NCI-H446 (cell line): Measurements from ENCODE around the gene RNF44.

Experiments used
- DNase-seq, 2 experiments: peaks; one replicate each; lab custom pipeline; 2025; lab: John Stamatoyannopoulos, UW

RNF44 gene

DNA sequence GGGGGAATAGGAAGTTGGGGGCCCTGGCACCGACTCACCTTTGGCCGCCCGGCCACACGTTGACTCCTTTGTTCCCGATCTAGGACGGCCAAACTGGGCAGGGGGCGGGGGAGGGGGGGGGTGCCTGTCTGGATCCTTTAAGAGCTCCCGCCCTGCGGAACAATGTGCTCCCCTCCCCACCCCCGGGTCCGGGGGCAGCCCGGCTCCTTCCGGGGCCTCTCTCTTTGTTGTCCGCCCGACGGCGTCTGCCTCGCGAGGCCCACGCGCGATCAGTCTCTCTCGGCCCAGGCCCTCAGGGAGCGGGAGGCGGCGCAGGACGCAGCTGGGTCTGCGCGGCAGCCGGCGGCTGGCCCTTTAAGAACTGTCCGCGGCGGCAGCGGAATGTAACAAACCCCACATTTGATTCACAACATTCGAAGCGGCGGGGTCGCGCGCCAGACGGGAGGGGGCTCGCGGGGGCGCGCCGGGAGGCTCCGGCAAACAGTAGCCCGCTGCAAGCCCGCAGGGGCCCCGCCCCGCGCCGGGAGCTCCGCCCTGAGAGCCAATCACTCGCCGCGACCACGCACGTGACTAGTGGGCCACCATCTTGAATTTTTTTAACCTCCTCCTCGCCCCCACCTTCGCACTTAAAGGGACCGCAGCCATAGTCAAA, at the start of gene RNF44:
Gene RNF44, minus strand, starts transcription at position 501 of the 652 bp plus-strand sequence. CDS start 4,930 bp downstream, outside the sequence.
- peak; percentile 90 to 98 for DNase-seq

DNA sequence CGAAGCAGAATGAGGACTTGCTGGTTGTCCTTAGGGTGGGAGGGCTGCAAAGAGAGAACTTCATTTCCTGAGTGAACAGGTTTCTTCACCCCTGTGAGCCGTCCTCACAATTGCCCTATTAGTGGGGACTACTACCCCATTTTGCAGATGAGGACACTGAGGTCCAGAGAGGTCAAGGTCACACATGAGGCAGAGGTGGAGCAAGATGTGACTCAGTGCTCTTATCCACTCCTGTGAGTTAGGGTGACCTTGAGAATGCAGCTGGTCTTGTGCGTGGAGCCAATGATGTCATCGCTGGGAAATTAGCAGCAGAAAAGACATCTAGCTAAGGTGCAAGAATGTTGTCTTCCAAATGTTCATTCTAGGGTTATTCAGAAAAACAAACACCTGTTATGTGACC, 45.9 kb upstream of the RNF44 start:
- no peak for DNase-seq

DNA sequence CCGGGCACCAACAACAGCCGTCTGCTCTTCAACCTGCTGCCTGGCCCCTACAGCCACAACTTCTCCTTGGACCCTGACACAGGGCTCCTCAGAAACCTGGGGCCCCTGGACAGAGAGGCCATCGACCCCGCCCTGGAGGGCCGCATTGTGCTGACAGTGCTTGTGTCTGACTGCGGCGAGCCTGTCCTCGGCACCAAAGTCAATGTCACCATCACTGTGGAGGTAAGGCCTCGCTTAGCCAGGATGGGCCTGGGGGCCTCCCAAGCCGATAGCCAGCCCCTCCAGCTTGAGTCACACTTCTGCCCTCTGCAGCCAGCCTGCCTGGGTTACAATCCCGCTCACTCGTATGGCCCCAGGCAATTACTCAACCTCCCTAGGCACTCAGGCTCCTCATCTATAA, 44.2 kb upstream of the RNF44 start:
- DNase-seq = no peak

DNA sequence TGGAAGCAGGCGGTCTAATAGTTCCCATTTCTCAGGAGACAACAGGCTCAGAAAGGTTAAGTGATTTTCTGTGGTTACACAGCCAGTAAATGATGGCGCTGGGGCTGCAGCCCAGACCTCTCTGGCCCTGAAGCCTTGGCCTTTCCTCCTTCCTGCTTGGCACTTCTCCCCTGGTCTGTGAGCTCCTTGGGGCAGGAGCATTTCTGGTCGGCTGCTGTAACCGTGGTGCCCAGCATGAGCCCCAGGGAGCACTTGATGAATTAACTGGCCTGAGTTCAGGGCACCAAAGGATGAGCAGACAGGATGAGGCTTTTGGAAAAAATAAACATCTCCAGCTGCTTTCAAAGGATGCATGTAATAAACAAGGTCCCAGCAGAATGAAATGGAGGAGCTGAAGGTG, 42.1 kb upstream of the RNF44 start:
- no peak for DNase-seq

DNA sequence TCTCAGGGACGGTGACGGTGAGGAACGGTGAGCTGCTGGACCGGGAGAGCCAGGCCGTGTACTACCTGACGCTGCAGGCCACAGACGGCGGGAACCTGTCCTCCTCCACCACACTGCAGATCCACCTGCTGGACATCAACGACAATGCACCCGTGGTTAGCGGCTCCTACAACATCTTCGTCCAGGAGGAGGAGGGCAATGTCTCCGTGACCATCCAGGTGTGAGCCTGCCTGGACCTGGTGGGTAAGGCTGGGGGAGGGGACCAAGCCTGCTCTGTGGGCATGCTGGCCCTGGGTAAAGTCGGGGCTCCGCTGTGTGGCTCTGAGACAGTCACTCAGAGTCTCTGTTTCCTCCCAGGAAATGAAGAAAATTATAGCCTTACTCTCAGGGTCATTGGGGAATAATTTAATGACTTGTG, 41.2 kb upstream of the RNF44 start:
- no peak for DNase-seq

DNA sequence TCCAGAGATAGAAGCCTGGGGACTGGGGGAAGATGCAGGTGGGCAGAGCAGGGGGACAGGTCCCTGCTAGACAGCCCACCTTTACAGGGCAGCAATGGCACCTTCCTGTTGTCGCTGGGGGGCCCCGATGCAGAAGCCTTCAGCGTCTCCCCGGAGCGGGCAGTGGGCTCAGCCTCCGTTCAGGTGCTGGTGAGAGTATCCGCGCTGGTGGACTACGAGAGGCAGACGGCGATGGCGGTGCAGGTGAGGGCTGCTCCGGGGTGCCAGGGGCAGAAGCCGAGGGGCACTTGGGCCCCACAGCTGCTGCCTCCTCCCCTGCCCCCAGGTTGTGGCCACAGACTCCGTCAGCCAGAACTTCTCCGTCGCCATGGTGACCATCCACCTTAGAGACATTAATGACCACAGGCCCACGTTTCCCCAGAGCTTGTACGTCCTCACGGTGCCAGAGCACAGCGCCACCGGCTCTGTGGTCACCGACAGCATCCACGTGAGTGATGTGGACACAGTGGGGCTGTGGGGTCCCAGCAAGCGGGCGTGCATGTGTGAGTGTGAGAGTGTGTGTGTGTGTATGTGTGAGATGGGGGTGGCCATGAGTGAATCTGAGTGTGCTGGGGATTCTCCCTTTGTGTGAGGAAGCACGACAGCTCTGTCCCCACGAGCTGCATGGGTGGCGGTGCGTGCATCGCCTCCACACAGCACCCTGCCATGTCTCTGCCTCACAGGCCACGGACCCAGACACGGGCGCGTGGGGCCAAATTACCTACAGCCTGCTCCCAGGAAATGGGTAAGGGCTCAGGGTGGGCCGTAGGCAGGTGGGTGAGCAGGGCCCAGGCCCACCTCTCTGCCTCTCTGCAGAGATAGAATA, 40.3 kb upstream of the RNF44 start:
- DNase-seq = no peak

DNA sequence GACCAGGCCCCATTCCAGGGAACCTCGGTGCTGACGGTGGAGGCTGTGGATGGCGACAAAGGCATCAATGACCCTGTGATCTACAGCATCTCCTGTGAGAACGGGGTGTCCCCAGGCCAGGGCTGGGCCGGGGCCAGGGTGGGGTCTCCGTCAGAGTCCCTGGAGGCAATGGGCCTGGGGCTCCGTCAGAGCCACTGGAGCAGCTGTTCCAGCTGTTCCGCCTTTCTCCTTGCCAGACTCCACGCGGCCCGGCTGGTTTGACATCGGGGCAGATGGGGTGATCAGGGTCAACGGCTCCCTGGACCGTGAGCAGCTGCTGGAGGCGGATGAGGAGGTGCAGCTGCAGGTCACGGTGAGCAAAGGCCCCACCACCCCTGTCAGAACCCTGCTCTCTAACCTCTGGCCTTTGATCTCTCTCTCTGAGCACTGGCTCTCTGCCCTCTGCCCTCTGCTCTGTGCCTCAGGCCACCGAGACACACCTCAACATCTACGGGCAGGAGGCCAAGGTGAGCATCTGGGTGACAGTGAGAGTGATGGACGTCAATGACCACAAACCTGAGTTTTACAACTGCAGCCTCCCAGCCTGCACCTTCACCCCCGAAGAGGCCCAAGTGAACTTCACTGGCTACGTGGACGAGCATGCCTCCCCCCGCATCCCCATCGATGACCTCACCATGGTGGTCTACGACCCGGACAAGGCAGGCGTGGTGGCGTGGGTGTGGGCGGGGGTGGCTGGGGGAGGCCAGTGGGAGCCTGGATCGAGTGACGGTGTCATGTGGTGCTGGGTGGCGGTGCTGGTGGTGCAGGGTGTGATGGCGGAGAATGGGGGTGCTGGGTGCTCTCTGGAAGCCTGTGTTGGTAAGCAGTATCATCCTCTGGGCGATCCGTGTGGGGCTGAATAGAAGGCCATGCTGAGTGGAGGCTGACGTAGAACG, 38.6 kb upstream of the RNF44 start:
- no peak for DNase-seq

DNA sequence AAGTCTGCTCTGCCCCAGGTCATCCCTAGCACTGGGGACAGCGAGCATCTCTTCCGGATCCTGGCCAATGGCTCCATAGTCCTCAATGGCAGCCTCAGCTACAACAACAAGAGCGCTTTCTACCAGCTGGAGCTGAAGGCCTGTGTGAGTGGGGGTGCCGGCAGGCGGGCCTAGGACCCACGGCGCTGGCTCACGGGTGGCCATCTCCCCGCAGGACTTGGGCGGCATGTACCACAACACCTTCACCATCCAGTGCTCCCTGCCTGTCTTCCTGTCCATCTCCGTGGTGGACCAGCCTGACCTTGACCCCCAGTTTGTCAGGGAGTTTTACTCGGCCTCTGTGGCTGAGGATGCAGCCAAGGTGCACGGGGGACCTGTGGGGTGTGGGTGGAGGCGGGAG, 37.9 kb upstream of the RNF44 start:
- no peak for DNase-seq

DNA sequence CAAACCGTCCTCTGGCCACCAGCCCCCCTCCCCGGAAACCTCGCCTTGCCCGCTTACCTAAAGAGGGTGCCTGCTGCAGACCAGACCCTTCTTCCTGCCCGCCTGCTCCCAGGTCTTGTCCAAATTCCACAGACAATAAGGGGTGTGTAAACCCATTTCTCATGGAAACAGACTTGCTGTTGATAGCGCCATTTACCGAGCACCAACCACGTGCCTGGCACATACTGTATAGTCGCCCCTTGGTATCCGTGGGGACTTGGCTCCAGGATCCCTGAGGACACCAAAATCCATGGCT, 37.0 kb upstream of the RNF44 start:
- no peak for DNase-seq

DNA sequence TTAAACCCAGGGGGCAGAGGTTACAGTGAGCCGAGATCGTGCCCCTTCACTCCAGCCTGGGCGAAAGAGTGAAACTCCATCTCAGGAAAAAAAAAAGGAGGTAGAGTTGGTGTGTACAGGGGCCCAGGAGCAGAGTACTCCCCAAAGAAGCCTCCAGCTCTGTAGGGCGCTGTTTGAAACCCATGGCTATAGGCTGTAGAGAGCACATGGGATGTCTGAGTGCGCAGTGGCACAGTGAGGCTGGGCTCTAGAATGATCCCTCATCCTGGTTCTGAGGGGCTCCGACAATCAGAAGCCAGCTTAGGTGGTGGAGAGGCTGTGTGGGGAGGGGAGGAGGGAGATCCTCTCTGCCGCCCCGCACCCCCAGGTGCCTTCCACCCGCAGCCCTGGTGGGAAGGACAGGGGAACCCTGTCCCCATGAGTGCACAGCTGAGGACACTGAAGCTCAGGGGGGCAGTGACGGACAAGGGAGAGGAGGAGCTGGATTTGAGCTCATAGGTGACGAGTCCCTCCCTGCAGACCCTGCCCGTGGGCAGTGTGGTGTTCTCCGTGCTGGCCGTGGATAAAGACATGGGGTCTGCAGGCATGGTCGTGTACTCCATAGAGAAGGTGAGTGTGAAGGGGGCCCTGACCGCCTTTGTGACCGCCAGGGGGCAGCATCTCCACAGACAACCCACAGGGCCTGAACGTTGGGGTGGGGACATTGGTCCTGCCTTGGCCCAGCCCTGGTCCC, 36.5 kb upstream of the RNF44 start:
- peak; percentile 45 to 70 for DNase-seq

DNA sequence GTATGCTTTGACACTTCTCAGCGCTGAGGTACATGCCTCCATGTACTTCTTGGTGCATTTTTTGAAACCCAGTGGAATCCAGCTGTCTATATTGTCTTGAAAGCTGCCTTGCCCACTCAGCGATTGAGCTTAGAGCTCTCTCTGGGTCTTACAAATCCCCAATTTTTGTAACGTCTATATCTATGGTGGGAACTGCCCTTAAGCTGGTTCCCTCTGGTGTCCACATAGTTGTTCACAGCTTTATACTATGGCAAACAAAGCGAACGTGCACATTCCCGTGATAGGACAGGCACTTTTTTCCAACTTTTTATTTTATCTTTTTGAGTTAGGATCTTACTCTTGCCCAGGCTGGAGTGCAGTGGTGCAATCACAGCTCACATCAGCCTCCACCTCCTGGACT, 32.8 kb upstream of the RNF44 start:
- DNase-seq = no peak

DNA sequence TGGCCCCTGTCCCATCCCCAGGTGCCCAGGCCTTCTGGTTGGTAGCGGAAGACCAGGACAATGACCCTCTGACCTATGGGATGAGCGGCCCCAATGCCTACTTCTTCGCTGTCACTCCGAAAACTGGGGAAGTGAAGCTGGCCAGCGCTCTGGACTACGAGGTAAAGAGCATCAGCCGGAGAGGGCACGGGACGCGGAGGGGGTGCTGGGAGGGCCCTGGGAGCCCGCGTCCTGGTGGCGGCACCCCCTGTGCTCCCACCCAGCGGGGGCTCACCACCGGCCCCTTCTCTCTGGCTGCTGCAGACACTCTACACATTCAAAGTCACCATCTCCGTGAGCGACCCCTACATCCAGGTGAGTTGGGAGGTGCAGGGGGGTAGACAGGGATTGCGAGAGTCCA, 31.5 kb upstream of the RNF44 start:
- no peak for DNase-seq

DNA sequence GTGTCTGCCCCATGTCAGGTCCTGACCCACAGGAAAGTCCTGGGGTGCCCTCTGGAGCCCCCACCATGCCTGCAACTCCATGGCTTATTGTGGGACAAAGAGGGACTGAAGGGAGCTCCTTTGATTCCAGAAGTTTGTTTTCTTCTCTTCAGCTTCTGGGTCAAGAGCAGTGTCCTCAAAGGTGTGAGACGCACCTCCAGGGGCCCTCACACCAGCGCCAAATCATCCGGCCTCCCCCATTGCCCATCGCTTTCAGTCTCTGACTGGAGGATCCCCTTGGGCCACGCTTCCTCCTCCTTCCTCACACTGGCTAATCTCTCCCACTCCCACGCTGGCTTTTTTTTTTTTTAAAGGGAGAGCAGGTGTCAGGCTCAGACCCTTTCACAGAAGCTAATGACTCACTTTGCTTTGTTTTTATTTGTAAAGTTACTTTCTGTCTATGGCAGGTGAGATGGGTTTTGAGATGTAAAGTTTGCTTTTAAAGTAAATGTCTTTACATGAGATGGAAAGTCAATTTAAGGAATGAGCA, 28.6 kb upstream of the RNF44 start:
- no peak for DNase-seq

DNA sequence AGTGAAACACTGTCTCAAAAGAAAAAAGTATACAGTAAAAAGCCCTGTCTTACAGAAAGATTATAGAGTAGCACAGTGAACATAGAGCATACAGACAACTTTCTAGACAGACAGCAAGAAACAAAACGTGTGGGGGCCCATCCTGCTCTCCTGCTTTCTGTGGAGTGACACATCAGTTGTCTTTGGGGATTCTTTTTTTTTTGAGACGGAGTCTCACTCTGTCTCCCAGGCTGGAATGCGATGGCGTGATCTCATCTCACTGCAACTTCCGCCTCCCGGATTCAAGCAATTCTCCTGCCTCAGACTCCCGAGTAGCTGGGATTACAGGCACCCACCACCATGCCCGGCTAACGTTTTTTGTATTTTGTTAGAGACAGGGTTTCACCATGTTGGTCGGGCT, 26.8 kb upstream of the RNF44 start:
- DNase-seq = no peak

DNA sequence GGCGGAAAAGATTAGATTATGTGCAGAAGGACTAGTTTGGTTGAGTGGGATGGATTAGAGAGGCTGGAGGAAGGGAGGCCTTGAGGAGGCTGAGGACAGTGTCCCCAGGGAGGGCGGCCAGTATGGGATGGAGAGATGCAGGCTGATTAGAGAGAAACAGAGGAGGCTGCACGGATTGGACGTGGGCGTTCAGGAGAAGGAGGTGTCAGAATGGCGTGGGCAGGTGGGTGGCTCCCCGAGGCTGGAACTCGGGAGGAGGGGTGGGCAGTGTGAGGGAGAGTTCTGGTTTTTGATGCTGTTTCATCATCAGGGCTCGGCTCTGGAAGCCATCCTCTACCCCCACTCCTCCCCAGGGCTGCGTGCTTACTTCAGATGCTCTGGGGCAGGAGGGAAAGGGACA, 25.0 kb upstream of the RNF44 start:
- DNase-seq = no peak

DNA sequence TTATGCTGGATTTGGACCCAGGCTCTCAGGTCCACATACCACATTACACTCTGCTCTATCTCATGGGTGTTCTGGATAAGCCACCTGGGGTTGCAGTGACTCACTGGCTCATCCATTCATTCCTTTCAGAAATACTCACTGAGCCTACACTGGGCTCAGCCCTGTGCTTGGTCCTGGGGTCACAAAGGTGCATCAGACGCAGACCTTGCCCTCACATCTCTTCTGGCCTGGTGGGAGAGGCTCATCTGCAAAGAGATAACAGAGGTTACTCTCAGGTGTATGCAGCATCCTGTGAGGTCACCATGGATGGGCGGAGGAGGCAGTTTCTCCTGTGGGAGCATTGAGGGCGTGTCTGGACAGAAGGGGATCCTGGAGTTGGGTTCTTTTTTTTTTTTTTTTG, 24.1 kb upstream of the RNF44 start:
- no peak for DNase-seq

DNA sequence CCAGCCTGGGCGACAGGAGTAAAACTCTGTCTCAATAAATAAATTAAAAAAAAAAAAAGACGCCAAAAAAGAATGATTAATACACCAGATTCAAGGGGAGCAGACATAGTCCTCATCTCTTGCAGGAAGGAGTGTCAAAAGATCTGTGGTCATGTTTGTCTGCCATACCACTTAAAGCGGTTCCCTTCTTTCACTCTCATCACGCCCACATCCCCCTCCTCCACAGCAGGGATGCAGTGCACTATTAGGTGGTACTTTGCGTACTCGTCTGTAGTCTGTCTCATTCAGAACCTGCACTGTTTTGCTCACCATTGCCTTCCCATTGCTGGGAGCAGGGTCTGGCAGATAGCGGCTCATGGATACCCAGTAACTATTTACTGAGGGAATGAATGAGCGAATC, 23.2 kb upstream of the RNF44 start:
- no peak for DNase-seq

DNA sequence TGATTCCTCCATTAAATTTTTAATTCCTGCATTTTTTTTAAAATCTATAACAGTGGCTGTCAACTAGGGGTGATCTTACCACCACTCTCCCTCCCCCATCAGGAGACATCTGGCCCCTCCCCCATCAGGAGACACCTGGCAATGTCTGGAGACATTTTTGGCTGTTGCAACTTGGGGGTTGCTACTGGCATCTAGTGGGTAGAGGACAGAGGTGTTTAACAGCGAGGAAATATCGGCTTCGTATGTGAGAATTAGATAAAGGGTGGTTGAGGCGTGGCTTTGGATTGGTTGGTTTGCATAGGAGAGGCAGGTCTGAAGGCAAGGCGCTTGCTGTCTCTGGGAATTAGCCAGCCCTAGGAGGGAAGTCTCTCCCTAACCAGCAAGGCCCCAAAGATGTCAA, 22.5 kb upstream of the RNF44 start:
- DNase-seq = no peak

DNA sequence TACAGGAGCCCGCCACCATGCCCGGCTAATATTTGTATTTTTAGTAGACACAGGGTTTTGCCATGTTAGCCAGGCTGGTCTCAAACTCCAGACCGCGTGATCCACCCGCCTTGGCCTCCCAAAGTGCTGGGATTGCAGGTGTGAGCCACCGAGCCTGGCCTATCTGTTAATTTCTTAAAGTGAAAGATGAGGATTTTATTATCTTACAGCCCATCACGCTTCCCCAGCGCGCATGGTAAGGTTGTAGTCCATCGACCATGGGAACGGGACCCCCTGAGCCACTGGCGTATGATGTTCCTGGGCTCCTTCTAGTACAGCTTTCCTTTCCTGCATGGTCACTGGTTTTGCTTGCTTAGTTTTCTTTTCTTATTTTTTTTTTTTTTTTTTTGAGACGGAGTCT, 20.6 kb upstream of the RNF44 start:
- DNase-seq = no peak

DNA sequence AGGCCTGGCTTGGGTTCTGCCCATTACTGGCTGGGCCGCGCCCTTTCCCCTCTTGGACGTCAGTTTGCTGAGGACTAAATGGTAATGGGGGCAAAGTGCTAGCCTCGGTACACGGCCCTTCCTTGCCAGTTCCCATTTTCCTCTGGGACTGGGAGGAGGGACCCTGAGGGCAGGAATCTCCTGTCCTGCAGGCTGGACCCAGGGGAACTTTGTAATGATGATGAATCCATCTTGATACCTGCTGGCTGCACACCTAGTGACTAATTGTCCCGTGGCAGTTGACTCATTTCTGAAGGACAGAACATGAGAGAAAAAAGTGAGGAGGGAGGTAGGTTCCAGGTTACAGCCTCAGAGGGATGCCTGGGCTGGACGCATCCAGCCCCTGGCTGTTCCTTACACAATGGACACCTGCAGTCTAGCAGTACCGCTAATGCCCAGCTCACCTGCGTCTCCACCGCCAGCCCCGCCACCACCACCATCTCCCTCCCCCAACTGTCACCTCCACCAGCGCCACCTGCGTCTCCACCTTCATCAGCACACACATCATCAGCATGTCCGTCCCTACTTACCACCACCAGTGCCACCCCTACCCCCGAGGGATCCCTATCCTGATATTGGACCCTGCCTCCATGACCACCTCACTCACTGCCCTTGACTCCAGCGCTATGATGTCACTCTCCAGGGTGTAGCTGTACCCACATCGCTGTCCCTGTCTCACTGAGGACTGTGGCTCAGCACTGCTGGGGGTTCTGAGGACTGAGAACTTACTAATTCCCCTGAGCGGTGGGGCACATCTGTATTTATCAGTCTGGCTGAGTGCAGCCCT, 16.3 kb upstream of the RNF44 start:
- no peak for DNase-seq

DNA sequence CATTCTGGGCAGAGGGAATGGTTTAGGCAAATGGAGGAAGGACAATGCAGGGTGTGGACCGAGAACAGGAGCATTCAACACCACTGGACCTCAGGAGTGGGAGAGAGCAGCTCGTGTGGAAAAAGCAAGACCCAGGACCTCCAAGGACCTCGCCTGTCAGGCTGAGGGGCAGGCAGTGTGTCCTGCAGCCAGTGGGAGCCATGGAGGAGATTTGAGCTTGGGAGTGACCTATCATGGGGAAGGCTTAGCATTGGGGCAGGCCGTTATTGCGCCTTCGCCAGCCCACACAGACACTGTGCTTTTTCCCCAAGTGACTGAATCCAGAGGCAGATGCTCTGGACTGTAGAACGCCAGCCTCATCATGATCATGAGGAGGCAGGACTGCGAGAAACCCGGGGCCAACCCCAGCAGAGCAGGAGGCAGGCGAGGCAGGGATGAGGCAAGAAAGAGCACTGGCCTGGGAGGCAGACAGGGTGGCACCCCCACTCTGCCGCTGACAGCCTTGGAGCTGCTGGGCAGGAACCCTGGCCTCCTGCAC, 15.2 kb upstream of the RNF44 start:
- no peak for DNase-seq
